Prostate gland (tissue), 2 donors: ENCODE data around the gene PECR.

Experiments used
- POLR2A ChIP-seq: fragments of 450-650 bp; IDR thresholded peaks from one replicate; pipeline ENCODE4 v1.6.1; 2016; ENCODE audit warnings: antibody characterized with exemption, mild to moderate bottlenecking
- POLR2AphosphoS5 ChIP-seq: sonication (generic); formaldehyde crosslinking; IDR thresholded peaks from one replicate; pipeline ENCODE4 v1.6.1; 2017; ENCODE audit warnings: antibody characterized with exemption
- TF ChIP-seq, protein P1 (sequence below), 4 experiments: fragments of 200-600 bp in 2 of 4; fragments of 450-650 bp in 2 of 4; sonication (generic) in 2 of 4; IDR thresholded peaks; 1 replicate in 3 of 4; 2 replicates in 1 of 4; pipeline ENCODE4 v1.5.1; 2016 to 2019; ENCODE audit warnings: antibody characterized with exemption in 4 of 4, mild to moderate bottlenecking in 2 of 4, moderate library complexity in 2 of 4

DNA sequence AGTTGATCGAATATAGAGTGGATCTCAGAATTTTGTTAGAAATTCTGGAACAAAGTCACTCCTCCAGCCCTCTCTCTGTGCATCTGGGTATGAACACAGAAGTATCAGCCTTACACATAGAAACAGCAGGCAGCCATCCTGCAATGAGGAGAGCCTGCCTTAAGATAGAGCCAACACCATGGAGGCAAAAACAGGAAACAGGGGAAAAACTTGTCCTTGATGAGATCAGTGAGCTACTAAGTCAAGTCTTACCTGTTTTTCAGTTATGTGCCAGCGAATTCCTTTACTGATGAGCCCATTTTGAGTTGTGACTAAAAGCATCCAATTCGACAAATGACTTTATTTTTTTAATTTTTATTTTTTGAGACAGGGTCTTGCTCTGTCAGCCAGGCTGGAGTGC is 41.7 kb downstream of the PECR start:
- TF ChIP-seq, protein P1, sequence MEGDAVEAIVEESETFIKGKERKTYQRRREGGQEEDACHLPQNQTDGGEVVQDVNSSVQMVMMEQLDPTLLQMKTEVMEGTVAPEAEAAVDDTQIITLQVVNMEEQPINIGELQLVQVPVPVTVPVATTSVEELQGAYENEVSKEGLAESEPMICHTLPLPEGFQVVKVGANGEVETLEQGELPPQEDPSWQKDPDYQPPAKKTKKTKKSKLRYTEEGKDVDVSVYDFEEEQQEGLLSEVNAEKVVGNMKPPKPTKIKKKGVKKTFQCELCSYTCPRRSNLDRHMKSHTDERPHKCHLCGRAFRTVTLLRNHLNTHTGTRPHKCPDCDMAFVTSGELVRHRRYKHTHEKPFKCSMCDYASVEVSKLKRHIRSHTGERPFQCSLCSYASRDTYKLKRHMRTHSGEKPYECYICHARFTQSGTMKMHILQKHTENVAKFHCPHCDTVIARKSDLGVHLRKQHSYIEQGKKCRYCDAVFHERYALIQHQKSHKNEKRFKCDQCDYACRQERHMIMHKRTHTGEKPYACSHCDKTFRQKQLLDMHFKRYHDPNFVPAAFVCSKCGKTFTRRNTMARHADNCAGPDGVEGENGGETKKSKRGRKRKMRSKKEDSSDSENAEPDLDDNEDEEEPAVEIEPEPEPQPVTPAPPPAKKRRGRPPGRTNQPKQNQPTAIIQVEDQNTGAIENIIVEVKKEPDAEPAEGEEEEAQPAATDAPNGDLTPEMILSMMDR (IDR thresholded peaks at IDR 0.05): no peak
- TF ChIP-seq POLR2A (no peak), POLR2AphosphoS5 (no peak)
